Measurements from ENCODE around the gene ADGRV1.

DNA sequence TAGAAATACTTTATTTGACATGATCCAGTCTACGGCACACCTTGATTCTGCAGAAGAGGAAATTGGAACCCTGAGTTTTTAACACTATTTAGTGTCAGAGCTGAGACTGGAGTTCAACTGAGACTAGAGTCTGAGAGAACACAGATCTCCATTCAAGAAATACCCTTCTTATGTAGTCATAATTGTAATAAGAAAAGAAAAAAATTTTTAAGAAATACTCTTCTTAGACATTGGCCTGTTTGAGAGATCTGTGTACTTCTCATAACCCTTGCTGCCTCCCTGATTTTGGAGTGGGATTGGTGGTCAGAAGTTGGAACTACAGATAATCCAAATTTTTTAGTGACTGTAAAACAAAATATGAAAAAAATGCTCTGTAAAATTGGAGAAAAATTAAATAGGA, 571.2 kb downstream of the ADGRV1 start:
- no peak for TF ChIP-seq GATA2 (IDR thresholded peaks at IDR 0.05; ENCODE audit: low read depth, low read length)
- TF ChIP-seq GATA3 (IDR thresholded peaks at IDR 0.05; ENCODE audit: low read depth, low read length), result no peak
